ENCODE data around the gene PEPD. TPM values are rescaled to one million over a fixed set of nuclear protein-coding genes. Genes with fewer than 3 reads are reported as not detected.
"Not testable (repeated sequence)": the region's sequence is repeated elsewhere in the genome, so short reads cannot be mapped to it uniquely, and the experiment has no call there.

PEPD gene
- polyA plus RNA-seq, 2 donors, result 26.8 to 38.6 TPM

DNA sequence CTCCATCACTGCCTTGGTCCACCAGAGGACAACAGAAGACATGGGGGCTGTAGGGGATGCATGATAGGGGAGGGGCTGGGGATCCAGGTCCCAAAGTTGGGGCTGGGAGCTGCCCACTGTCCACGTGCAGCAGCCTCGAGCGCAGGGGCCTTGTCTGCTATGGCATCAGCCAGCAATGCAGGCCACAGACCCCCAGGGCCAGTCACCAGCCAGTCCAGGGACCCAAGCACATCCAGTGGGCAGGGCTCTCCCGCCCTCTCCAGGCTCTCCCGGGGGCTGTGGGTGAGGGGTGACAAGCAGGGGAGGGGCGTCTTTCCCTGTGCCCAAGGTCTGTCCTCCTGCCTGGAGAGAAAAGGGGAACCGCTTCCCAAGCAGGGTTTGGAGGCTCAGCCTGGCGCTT, 32.8 kb downstream of the PEPD start:
- Histone ChIP-seq H3K9me3 (ENCODE audit: control insufficient read depth in 2 of 2, insufficient read depth in 1 of 2, low read depth in 1 of 2, low read length in 1 of 2) (peaks cover 0 to 4% of the 10 kb centered on the region in 2 donors), H3K4me1 (ENCODE audit: control insufficient read depth in 2 of 2, insufficient read depth in 2 of 2, low read length in 1 of 2) (peaks cover 0 to 3% of the 10 kb centered on the region in 2 donors), H3K27ac (ENCODE audit: low read depth in 2 of 2, low read length in 1 of 2) (no peak overlapping the region), H3K36me3 (ENCODE audit: control insufficient read depth in 2 of 2, insufficient read depth in 2 of 2, low read length in 1 of 2) (peaks cover 0 to 12% of the 10 kb centered on the region in 2 donors), H3K27me3 (ENCODE audit: control insufficient read depth in 1 of 2, insufficient read depth in 2 of 2, low read length in 2 of 2) (no peaks in the 10 kb centered on the region), H3K4me3 (ENCODE audit: low read depth in 1 of 2, low read length in 2 of 2) (no peak overlapping the region)
- 94 to 95% methylated on average over 8 of the region's 8 CpGs for WGBS, 2 donors

DNA sequence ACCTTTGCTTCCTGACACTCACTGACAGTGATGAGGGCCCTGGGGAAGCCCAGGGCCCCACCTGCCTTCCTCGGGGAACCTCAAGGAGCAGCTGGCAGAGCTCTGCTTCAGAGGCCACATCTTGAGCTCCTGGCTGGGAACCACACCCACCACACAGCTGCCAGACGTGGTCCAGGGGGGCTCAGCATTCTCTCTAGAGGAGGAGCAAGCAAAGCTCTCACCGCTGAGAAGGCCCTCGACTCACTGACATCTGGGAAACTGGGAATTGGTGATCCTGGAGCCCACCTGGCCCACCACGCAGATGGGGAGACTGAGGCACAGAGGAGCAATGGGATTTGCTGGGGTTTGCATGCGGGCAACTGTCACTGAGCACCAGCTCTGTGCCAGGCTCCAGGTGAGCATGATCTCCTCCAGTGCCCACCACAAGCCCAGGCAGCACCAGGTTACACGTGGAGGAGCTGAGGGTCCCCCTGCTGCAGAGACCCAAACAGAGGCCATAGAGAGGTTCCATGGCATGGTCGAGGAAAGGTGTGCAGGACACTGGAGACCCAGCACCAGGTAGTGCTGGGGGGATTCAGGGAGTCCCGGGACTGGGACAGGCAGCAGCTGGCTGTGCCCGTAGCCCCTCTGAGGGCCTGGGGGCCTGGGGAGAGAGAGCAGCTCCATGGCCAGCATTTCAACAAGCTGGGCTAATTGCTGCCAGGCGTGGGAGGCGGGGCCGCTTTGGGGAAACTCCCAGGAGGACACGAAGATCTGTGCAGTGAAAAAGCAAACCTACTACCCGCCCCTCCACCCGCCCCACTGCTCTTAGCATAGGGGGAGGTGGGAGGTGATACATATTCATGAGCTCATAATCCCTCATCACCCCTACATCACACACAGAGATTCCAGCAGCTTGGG, 33.4 kb downstream of the PEPD start:
- peaks cover 0 to 6% of the 10 kb centered on the region in 2 donors for H3K9me3 ChIP-seq (ENCODE audit: control insufficient read depth in 2 of 2, insufficient read depth in 1 of 2, low read depth in 1 of 2, low read length in 1 of 2)
- no peak overlapping the region for H3K27ac ChIP-seq (ENCODE audit: low read depth in 2 of 2, low read length in 1 of 2)
- no peak overlapping the region for H3K4me3 ChIP-seq (ENCODE audit: low read depth in 1 of 2, low read length in 2 of 2)
- 85 to 87% methylated on average over 16 of the region's 16 CpGs for WGBS, 2 donors
- no peaks in the 10 kb centered on the region for H3K27me3 ChIP-seq (ENCODE audit: control insufficient read depth in 1 of 2, insufficient read depth in 2 of 2, low read length in 2 of 2)
- H3K36me3 ChIP-seq (ENCODE audit: control insufficient read depth in 2 of 2, insufficient read depth in 2 of 2, low read length in 1 of 2), result peaks cover 3 to 12% of the 10 kb centered on the region in 2 donors
- H3K4me1 ChIP-seq (ENCODE audit: control insufficient read depth in 2 of 2, insufficient read depth in 2 of 2, low read length in 1 of 2), result peaks cover 0 to 3% of the 10 kb centered on the region in 2 donors

DNA sequence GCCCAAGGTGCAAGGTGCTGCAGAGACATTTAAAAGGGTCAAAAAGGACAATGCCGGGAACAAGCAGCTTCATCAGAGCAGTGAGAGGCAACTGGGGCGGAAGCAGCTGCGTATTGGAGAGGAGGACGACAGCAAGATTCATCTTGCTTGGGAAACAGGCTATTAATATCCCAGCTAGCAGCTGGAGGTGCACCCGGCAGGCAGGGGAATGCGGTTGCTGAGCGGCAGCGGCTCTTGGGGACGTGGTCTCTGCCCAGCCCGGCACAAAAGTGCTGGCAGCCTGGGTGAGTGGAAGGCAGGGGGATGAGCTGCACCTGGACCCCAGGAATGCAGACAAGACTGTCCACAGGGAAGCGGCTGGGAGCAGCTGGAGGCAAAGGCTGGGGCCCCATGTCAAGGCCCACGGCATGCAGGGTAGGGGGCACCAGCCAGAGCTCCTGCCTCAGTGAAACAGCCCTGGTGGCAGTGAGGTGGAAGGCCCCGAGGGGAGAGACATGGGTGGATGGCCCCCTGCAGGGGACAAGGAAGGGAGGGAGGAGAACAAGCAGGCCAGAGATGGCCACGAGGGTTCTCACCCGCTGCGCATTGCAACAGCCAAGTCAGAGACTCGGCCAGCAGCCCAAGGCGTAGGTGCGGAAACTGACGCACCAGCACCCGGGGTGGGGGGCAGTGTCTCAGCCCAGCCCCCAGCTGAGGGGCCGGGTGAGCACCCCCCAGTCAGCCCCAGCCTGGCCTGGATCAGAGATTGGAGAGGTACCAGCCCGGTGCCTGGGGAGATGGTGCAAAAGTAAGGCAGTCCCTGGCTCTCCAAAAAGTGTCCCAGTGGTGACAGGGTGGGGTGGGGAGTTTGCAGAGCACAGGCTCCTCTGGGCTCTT, 34.4 kb downstream of the PEPD start:
- WGBS, 2 donors, result 84% methylated on average over 23 of the region's 23 CpGs
- H3K9me3 ChIP-seq (ENCODE audit: control insufficient read depth in 2 of 2, insufficient read depth in 1 of 2, low read depth in 1 of 2, low read length in 1 of 2), result peaks cover 0 to 6% of the 10 kb centered on the region in 2 donors
- H3K4me1 ChIP-seq (ENCODE audit: control insufficient read depth in 2 of 2, insufficient read depth in 2 of 2, low read length in 1 of 2), result peaks cover 0 to 3% of the 10 kb centered on the region in 2 donors
- no peak overlapping the region for H3K27ac ChIP-seq (ENCODE audit: low read depth in 2 of 2, low read length in 1 of 2)
- H3K4me3 ChIP-seq (ENCODE audit: low read depth in 1 of 2, low read length in 2 of 2), result no peak overlapping the region
- peaks cover 3 to 12% of the 10 kb centered on the region in 2 donors for H3K36me3 ChIP-seq (ENCODE audit: control insufficient read depth in 2 of 2, insufficient read depth in 2 of 2, low read length in 1 of 2)
- no peaks in the 10 kb centered on the region for H3K27me3 ChIP-seq (ENCODE audit: control insufficient read depth in 1 of 2, insufficient read depth in 2 of 2, low read length in 2 of 2)

DNA sequence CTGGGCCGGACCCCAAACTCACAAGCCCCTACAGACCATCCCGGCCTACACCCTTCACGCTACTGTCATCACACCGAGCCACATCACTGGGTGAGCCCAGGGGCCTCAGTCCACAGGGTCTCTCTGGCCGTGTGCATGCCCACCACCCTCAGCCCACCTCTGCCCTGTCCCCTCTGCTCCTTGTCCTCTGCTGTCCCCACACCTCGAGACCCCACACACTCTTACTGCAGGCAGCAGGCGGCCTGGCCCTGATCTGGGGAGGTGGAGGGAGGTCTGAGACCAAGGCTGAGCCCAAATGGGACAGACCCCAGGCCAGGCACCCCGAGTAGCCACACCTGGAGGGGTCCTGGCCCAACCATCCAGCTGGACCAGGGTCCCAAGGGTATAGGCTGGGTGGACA, 35.2 kb downstream of the PEPD start:
- WGBS, 2 donors, result 88 to 93% methylated on average over 8 of the region's 8 CpGs

DNA sequence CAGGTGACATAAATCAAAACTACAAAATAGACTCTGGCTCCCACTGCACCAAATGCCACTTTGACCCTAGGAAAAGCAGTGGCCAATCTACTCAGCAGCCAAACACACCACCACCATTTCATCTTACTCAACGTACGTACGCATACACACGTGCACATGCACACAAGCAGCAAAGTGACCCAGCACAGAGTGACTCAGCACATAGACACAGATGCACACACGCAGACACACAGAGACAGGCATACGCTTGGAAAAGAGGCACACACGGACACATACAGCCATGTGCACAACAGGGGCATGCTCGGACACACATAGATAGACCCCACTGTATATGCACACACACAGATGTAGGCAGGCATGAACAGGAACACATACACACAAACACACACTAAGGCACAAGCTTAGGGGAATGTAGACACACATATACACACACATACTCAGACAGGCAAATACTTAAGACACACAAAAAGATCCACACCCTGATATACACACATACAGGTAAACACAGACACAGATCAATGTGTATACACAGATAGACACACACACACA, 37.3 kb downstream of the PEPD start:
- peaks cover 0 to 6% of the 10 kb centered on the region in 2 donors for H3K9me3 ChIP-seq (ENCODE audit: control insufficient read depth in 2 of 2, insufficient read depth in 1 of 2, low read depth in 1 of 2, low read length in 1 of 2)
- peaks cover 0 to 3% of the 10 kb centered on the region in 2 donors for H3K4me1 ChIP-seq (ENCODE audit: control insufficient read depth in 2 of 2, insufficient read depth in 2 of 2, low read length in 1 of 2)
- H3K27ac ChIP-seq (ENCODE audit: low read depth in 2 of 2, low read length in 1 of 2), result no peak overlapping the region
- 91 to 96% methylated on average over 8 of the region's 8 CpGs for WGBS, 2 donors
- H3K27me3 ChIP-seq (ENCODE audit: control insufficient read depth in 1 of 2, insufficient read depth in 2 of 2, low read length in 2 of 2), result no peaks in the 10 kb centered on the region
- no peak overlapping the region for H3K4me3 ChIP-seq (ENCODE audit: low read depth in 1 of 2, low read length in 2 of 2)
- peaks cover 3 to 12% of the 10 kb centered on the region in 2 donors for H3K36me3 ChIP-seq (ENCODE audit: control insufficient read depth in 2 of 2, insufficient read depth in 2 of 2, low read length in 1 of 2)

More for the DNA sequence above, 35.2 kb downstream of the PEPD start:
- Histone ChIP-seq H3K27me3 (ENCODE audit: control insufficient read depth in 1 of 2, insufficient read depth in 2 of 2, low read length in 2 of 2) (no peaks in the 10 kb centered on the region), H3K4me3 (ENCODE audit: low read depth in 1 of 2, low read length in 2 of 2) (no peak overlapping the region), H3K9me3 (ENCODE audit: control insufficient read depth in 2 of 2, insufficient read depth in 1 of 2, low read depth in 1 of 2, low read length in 1 of 2) (peaks cover 0 to 6% of the 10 kb centered on the region in 2 donors), H3K36me3 (ENCODE audit: control insufficient read depth in 2 of 2, insufficient read depth in 2 of 2, low read length in 1 of 2) (peaks cover 3 to 12% of the 10 kb centered on the region in 2 donors), H3K27ac (ENCODE audit: low read depth in 2 of 2, low read length in 1 of 2) (no peak overlapping the region), H3K4me1 (ENCODE audit: control insufficient read depth in 2 of 2, insufficient read depth in 2 of 2, low read length in 1 of 2) (peaks cover 0 to 3% of the 10 kb centered on the region in 2 donors)

DNA sequence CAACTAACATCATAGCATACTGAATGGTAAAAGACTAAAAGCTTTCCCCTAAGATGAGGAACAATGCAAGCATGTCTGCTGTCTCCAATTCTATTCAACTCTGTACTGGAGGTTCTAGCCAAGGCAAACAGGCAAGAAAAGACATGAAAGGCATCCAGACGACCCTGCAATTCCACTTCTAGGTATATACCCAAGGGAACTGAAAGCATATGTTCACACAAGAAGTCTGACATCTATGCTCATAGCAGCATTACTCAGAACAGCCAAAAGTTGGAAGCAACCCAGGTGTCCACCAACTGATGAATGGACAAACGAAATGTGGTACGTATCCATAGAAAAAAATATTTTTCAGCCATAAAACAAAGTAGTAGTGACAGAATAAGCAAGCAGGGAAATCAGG, 39.1 kb downstream of the PEPD start:
- Histone ChIP-seq H3K4me1 (ENCODE audit: control insufficient read depth in 2 of 2, insufficient read depth in 2 of 2, low read length in 1 of 2) (peaks cover 0 to 5% of the 10 kb centered on the region in 2 donors), H3K9me3 (ENCODE audit: control insufficient read depth in 2 of 2, insufficient read depth in 1 of 2, low read depth in 1 of 2, low read length in 1 of 2) (peaks cover 0 to 6% of the 10 kb centered on the region in 2 donors), H3K36me3 (ENCODE audit: control insufficient read depth in 2 of 2, insufficient read depth in 2 of 2, low read length in 1 of 2) (peaks cover 3 to 7% of the 10 kb centered on the region in 2 donors), H3K27me3 (ENCODE audit: control insufficient read depth in 1 of 2, insufficient read depth in 2 of 2, low read length in 2 of 2) (no peaks in the 10 kb centered on the region), H3K27ac (ENCODE audit: low read depth in 2 of 2, low read length in 1 of 2) (no peak overlapping the region), H3K4me3 (ENCODE audit: low read depth in 1 of 2, low read length in 2 of 2) (no peak overlapping the region)
- 49 to 56% methylated on average over 3 of the region's 3 CpGs for WGBS, 2 donors

DNA sequence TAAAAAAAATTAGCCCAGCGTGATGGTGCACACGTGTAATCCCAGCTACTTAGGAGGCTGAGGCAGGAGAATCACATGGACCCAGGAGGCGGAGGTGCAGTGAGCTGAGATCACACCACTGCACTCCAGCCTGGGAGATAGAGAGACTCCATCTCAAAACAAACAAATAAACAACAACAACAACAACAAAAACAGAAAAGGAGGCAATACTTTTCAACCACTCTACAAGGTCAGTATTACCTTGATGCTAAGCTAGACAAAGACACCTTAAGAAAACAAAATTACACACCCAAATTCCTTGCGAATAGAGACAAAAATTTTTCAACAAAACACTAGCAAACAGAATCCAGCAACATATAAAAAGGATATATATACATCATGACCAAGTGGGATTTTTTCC, 39.7 kb downstream of the PEPD start:
- Histone ChIP-seq H3K4me1 (ENCODE audit: control insufficient read depth in 2 of 2, insufficient read depth in 2 of 2, low read length in 1 of 2) (peaks cover 0 to 5% of the 10 kb centered on the region in 2 donors), H3K36me3 (ENCODE audit: control insufficient read depth in 2 of 2, insufficient read depth in 2 of 2, low read length in 1 of 2) (peaks cover 3 to 11% of the 10 kb centered on the region in 2 donors), H3K27me3 (ENCODE audit: control insufficient read depth in 1 of 2, insufficient read depth in 2 of 2, low read length in 2 of 2) (no peaks in the 10 kb centered on the region), H3K27ac (ENCODE audit: low read depth in 2 of 2, low read length in 1 of 2) (no peak overlapping the region), H3K4me3 (ENCODE audit: low read depth in 1 of 2, low read length in 2 of 2) (no peak overlapping the region), H3K9me3 (ENCODE audit: control insufficient read depth in 2 of 2, insufficient read depth in 1 of 2, low read depth in 1 of 2, low read length in 1 of 2) (peaks cover 0 to 6% of the 10 kb centered on the region in 2 donors)
- WGBS, 2 donors, result 84 to 90% methylated on average over 4 of the region's 4 CpGs

DNA sequence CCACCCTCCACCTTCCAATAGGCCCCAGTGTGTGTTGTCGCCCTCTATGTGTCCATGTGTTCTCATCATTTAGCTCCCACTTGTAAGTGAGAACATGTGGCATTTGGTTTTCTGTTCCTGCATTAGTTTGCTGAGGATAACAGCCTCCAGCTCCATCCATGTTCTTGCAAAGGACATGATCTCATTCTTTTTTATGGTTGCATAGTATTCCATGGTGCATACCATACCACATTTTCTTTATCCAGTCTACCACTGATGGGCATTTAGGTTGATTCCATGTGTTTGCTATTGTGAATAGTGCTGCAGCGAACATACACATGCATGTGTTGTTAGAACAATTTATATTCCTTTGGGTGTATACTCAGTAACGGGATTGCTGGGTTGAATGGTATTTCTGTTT, 42.0 kb downstream of the PEPD start:
- 93 to 94% methylated on average over 3 of the region's 3 CpGs for WGBS, 2 donors
- not testable (repeated sequence) for H3K4me1 ChIP-seq (ENCODE audit: control insufficient read depth in 2 of 2, insufficient read depth in 2 of 2, low read length in 1 of 2); H3K9me3 ChIP-seq (ENCODE audit: control insufficient read depth in 2 of 2, insufficient read depth in 1 of 2, low read depth in 1 of 2, low read length in 1 of 2); H3K36me3 ChIP-seq (ENCODE audit: control insufficient read depth in 2 of 2, insufficient read depth in 2 of 2, low read length in 1 of 2); H3K27ac ChIP-seq (ENCODE audit: low read depth in 2 of 2, low read length in 1 of 2); H3K27me3 ChIP-seq (ENCODE audit: control insufficient read depth in 1 of 2, insufficient read depth in 2 of 2, low read length in 2 of 2); H3K4me3 ChIP-seq (ENCODE audit: low read depth in 1 of 2, low read length in 2 of 2)

DNA sequence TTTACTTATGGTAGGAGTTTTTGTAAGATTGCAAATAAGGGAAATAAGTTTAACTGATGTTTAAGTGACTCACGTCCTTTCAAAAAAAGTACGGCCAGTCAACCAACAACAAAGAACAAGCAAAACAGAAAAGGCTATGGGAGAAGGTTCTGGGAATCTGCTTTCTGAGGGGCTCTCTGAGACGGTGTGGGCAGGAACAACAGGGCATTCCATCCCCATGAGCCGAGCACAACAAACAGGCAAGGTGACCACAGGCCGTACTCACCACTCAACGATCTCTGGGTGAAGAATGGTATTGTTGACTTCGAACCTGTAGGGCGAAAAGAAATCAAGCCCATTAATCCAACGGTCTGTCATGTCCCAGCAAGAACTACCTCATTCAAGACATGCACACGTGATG, 43.8 kb downstream of the PEPD start:
- H3K4me3 ChIP-seq (ENCODE audit: low read depth in 1 of 2, low read length in 2 of 2), result no peak overlapping the region
- H3K27me3 ChIP-seq (ENCODE audit: control insufficient read depth in 1 of 2, insufficient read depth in 2 of 2, low read length in 2 of 2), result no peaks in the 10 kb centered on the region
- H3K9me3 ChIP-seq (ENCODE audit: control insufficient read depth in 2 of 2, insufficient read depth in 1 of 2, low read depth in 1 of 2, low read length in 1 of 2), result no peaks in the 10 kb centered on the region
- H3K36me3 ChIP-seq (ENCODE audit: control insufficient read depth in 2 of 2, insufficient read depth in 2 of 2, low read length in 1 of 2), result peaks cover 4 to 9% of the 10 kb centered on the region in 2 donors
- H3K27ac ChIP-seq (ENCODE audit: low read depth in 2 of 2, low read length in 1 of 2), result no peak overlapping the region
- H3K4me1 ChIP-seq (ENCODE audit: control insufficient read depth in 2 of 2, insufficient read depth in 2 of 2, low read length in 1 of 2), result peaks cover 0 to 2% of the 10 kb centered on the region in 2 donors
- 93% methylated on average over 10 of the region's 10 CpGs for WGBS, 2 donors
